Measurements from ENCODE around the gene TANC2.

The TANC2 gene

GRCh38 chr17:62965686-62966425 is at the start of gene TANC2:
TSS of gene TANC2 (plus strand) at chr17:62966235. CDS start at chr17:63009560, 43,325 bp downstream.
- peak; percentile 84 for DNase-seq (ENCODE audit: low spot score)
- no peak for TF ChIP-seq CTCF (IDR thresholded peaks at IDR 0.05; ENCODE audit: extremely low read depth, missing control alignments)

- no peak for DNase-seq (ENCODE audit: low spot score)
- no peak for TF ChIP-seq CTCF (IDR thresholded peaks at IDR 0.05; ENCODE audit: extremely low read depth, missing control alignments)
These were observed 49.1 kb upstream of the TANC2 start for GRCh38 chr17:62916684-62917571.

- no peak for TF ChIP-seq CTCF (IDR thresholded peaks at IDR 0.05; ENCODE audit: extremely low read depth, missing control alignments)
These were observed 46.6 kb upstream of the TANC2 start for GRCh38 chr17:62919388-62919787.

GRCh38 chr17:62920300-62920699 is 45.7 kb upstream of the TANC2 start:
- TF ChIP-seq CTCF (IDR thresholded peaks at IDR 0.05; ENCODE audit: extremely low read depth, missing control alignments): no peak
- no peak for DNase-seq (ENCODE audit: low spot score)

More at GRCh38 chr17:62919388-62919787, 46.6 kb upstream of the TANC2 start:
- DNase-seq (ENCODE audit: low spot score): no peak

- DNase-seq (ENCODE audit: low spot score): no peak
- no peak for TF ChIP-seq CTCF (IDR thresholded peaks at IDR 0.05; ENCODE audit: extremely low read depth, missing control alignments)
These were observed 44.2 kb upstream of the TANC2 start for GRCh38 chr17:62921817-62922216.

GRCh38 chr17:62923258-62924150 is 42.5 kb upstream of the TANC2 start:
- no peak for TF ChIP-seq CTCF (IDR thresholded peaks at IDR 0.05; ENCODE audit: extremely low read depth, missing control alignments)
- DNase-seq (ENCODE audit: low spot score): no peak

All from GM20000 (cell line).